ENCODE results near the gene C11orf54.
"Not testable (repeated sequence)": the region's sequence is repeated elsewhere in the genome, so short reads cannot be mapped to it uniquely, and the experiment has no call there.

Gene C11orf54

DNA sequence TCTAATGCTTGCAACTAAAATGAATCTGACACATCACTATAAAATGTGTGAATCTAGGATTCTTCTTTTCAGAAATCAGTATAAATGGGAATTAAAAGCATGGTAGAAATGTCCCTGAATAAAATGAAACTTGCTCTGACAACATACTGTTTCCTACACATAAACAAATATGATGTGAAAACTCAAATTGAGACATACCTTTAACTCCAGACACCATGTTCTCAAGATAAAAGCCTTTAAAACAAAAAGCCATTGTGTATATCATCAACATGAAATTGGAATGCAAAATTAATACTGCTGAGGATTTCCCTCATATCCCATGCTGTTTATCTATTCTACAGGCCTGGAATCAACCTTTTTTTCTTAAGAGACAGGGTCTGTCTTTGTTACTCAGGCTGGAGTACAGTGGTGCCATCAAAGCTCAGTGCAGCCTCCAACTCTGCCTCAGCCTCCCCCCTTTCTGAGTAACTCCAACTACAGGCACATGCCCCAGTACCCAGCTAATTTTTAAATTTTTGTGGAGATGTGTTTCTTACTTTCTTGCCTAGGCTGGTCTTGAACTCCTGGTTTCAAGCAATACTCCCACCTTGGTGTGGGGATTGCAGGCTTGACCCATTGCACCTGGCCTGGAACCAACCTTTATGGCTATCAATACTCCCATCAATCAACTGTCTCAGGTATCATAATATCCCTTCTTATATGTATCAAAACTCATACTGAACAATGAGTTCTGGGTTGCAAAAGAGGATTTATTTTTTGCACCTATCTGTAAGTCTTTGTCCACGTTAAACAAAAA is 6.8 kb upstream of the C11orf54 start:
- DNase-seq (ENCODE audit: low spot score): no peak

DNA sequence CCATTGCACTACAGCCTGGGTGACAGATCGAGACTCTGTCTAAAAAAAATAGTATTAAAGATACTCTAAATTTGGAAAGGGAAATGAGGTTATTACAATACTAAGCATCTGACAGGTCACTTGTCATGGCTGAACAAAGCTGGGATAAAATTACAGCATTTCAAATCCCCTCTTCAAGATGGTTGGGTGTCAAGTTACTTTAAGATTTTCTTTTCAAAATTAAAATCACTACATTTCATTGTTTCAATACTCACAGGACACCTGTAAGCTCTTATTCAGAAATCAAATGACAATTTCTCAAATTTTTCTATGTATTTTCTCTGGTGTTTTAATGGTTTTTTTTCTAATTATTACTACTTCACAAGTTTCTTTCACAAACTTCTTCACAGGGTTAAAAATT is 5.8 kb upstream of the C11orf54 start:
- DNase-seq (ENCODE audit: low spot score): no peak

- no peak for DNase-seq (ENCODE audit: low spot score)
Measured at GRCh38 chr11:93736129-93736528, 5.3 kb upstream of the C11orf54 start.

- no peak for DNase-seq (ENCODE audit: low spot score)
Measured at GRCh38 chr11:93737904-93738612, 3.4 kb upstream of the C11orf54 start.

GRCh38 chr11:93738647-93739081 is 2.8 kb upstream of the C11orf54 start:
- no peak for DNase-seq (ENCODE audit: low spot score)

GRCh38 chr11:93740031-93740729 is 1.3 kb upstream of the C11orf54 start:
- DNase-seq (ENCODE audit: low spot score): no peak

DNA sequence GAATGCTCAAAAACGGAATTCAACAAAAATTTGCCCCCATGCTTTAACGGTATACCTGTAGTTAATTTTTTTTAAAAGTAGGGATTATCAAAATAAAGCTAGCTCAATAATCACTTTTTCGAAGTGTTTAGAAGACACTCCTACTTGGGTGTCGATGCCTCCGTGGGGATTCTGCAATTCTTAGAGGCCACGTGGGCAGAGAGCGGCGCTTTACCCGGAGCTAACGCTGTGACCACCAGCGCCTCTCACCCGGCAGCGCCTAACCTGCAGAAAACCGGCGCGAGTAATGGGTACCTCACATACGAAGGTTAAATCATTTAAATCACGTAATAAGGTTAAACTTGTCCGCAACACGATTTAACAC is 760 bp upstream of the C11orf54 start:
- DNase-seq (ENCODE audit: low spot score): peak; percentile 40

- DNase-seq (ENCODE audit: low spot score): peak; percentile 37
Measured at GRCh38 chr11:93741882-93742226, 382 bp downstream of the C11orf54 start.

GRCh38 chr11:93743291-93743690 is 1.8 kb downstream of the C11orf54 start:
- no peak for DNase-seq (ENCODE audit: low spot score)

DNA sequence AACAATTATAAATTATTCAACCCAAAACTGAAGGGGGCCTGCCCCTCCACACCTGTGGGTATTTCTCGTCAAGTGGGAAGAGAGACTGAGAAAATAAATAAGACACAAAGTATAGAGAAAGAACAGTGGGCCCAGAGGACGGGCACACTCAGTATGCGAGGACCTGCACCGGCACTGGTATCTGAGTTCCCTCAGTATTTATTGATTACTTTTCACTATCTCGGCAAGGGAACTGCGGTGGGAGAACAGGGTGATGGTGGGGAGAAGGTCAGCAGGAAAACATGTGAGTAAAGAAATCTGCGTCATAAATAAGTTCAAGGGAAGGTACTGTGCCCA is 3.2 kb downstream of the C11orf54 start:
- DNase-seq (ENCODE audit: low spot score): no peak

DNA sequence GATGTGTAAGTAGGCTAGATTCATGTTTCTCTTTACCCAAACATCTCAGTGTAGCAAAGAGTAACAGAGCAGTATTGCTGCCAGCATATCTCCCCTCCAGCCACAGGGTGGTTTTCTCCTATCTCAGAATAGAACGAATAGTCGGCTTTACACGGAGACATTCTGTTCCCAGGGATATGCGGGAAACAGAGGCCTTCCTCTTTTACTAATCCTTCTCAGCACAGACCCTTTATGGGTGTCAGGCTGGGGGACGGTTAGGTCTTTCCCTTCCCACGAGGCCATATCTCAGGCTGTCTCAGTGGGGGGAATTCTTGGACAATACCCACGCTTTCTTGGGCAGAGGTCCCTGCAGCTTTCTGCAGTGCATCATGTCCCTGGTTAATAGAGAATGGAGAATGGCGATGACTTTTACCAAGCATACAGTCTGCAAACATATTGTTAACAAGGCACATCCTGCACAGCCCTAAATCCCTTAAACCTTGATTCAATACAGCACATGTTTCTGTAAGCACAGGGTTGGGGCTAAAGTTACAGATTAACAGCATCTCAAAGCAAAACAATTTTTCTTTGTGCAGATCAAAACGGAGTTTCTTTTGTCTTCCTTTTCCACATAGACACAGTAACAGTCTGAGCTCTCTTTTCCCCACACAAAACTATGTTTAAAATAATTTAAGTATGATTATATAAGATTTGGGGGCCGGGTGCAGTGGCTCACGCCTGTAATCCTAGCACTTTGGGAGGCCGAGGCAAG is 3.7 kb downstream of the C11orf54 start:
- not testable (repeated sequence) for DNase-seq (ENCODE audit: low spot score)

GRCh38 chr11:93746101-93746500 is 4.6 kb downstream of the C11orf54 start:
- DNase-seq (ENCODE audit: low spot score): no peak

GRCh38 chr11:93747122-93747521 is 5.7 kb downstream of the C11orf54 start:
- no peak for DNase-seq (ENCODE audit: low spot score)

DNA sequence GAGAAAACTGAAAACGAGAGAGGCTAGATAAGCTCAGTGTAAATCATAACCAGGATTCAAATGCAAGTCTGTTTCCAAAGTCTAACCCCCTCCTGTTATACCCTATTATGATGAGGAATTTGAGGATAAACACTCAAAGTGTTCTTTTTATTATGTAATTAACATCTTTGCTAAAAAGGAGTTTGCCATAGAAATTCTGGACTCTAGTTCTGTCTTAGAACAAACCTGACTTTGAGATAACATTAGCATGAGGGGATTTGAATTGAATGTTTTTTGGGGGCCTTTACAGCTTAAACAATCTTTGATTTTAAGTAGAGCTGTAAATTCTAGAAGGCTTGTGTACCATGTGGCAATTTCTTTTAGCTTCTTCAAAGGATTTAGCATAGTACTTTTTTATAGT is 9.5 kb downstream of the C11orf54 start:
- no peak for DNase-seq (ENCODE audit: low spot score)

DNA sequence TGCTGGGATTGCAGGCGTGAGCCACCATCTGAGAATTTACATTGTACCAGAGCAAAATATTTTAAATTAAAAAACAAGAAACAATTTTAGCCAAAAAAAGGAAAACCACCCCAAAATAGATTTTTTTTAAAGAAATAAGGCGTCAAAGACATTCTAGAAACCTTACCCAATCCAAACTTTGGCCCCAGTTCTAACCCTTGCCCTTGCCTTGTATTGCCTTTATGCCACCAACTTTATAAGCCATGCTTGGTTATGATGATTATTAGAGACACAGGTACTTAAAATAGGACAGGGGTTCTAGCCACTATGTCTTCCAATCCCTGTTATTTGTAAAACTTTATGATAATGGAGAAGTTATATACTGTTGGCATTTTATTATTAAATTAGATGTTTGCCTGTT is 11.8 kb downstream of the C11orf54 start:
- no peak for DNase-seq (ENCODE audit: low spot score)

- DNase-seq (ENCODE audit: low spot score): no peak
Measured at GRCh38 chr11:93756748-93757147, 15.3 kb downstream of the C11orf54 start.

DNA sequence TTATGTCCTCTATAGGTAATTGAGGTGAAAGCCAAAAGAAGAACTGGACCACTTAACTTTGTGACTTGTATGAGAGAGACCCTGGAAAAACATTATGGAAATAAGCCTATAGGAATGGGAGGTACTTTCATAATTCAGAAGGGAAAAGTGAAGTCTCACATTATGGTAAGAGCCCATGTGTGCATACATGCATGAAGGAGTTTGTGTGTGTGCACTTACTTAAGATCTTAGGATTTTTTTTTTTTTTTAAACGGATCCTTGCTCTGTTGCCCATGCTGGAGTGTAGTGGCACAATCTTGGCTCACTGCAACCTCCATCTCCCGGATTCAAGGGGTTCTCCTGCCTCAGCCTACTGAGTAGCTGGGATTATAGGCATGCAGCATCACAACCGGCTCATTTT is 15.8 kb downstream of the C11orf54 start:
- DNase-seq (ENCODE audit: low spot score): no peak

DNA sequence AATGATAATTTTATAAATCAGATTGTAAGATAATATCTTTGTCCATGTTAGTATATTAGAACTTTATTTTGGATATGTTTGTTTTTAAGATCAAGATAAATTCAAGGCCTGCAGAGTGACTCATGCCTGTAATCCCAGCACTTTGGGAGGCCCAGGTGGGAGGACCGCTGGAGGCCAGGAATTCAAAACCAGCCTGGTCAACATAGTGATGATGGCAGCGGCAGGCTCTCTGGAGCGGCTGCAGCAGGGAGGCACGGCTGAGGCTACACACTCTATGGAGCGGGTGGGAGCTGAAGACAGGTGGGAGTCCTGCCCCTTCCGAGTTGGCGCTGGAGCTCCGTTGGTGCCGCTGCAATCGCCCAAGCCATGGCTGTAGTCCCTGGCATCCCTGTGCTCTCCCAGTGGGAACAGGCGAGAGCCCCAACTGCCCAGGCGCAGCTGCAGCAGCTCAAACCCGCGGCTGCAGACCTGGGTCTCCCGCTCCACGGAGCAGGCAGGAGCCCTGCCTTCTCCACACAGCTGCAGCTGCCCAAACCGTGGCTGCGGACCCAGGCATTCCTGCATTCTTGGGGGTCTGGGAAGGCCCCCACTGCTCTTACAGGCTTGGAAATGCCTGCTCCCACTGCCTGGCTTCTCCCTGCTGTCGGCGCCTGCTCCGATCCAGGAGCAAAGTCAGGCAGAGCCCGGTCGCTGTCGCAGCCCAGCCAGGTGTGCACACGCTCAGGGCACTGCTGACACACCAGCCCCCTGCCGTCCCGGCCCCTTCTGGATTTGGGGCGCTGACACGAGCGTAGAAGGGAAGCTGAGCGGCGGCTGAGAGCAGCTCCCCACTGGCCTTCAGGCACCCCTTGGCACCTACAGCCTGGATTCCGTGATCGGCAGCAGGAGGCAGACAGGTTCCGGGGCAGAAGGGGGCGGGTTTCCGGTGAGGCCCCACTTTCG is 16.7 kb downstream of the C11orf54 start:
- DNase-seq (ENCODE audit: low spot score): no peak

GRCh38 chr11:93759123-93759522 is 17.7 kb downstream of the C11orf54 start:
- DNase-seq (ENCODE audit: low spot score): not testable (repeated sequence)

DNA sequence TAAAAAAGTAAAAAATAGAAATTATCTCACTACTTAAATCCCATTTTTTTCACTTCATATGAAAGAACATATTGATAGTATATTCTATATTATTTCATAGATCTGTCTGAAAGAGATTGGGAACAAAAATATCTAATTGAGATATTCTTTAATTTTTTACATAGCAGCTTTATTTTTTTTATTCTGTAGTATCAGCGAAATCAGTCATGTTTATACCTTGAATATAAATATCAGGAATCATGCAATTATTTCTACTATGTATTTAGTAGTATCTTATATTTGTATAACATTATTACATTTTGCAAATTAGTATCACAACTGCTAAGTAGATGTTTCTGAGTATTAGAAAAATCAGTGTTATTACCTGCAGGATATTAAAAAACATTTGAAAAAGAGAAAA is 20.4 kb downstream of the C11orf54 start:
- no peak for DNase-seq (ENCODE audit: low spot score)

DNA sequence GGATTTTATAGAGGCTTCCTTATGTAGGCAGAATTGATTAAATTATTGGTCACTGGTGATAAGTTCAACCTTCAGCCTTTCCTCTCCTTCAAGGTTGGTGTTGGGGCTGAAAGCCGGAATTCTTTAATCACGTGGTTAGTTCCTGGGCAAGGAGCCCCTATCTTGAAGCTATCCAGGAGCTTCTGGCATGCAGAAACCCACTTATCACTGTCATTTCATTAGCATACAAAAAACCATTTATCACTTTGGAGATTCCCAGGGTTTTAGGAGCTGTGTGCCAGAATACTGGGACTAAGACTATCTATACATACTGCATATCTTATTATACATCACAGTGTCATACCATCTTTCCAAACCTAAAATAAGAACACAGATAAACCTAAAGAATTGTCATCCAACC is 24.1 kb downstream of the C11orf54 start:
- DNase-seq (ENCODE audit: low spot score): no peak
